Stomach smooth muscle (tissue), 2 donors: ENCODE data around the gene COL27A1.

Source experiments
- H3K27ac ChIP-seq: one replicate; pipeline ENCODE4 v1.7.0; 2013; ENCODE audit warnings: mild to moderate bottlenecking, low read length, inconsistent platforms
- H3K27me3 ChIP-seq, 2 donors: one replicate each; pipeline ENCODE4 v1.7.0; 2013; ENCODE audit warnings: low read length in 2 of 2; ENCODE audit not compliant: insufficient read depth in 2 of 2, control insufficient read depth in 1 of 2
- H3K36me3 ChIP-seq, 2 donors: one replicate each; pipeline ENCODE4 v1.7.0; 2013; ENCODE audit warnings: low read length in 2 of 2; ENCODE audit not compliant: control insufficient read depth in 2 of 2, insufficient read depth in 2 of 2
- H3K4me1 ChIP-seq: one replicate; pipeline ENCODE4 v1.7.0; 2013; ENCODE audit warnings: low read length; ENCODE audit not compliant: control insufficient read depth, insufficient read depth
- H3K4me3 ChIP-seq, 2 donors: one replicate each; pipeline ENCODE4 v1.7.0; 2013; ENCODE audit warnings: low read length in 2 of 2
- H3K9ac ChIP-seq, 2 donors: one replicate each; pipeline ENCODE4 v1.7.0; 2013; ENCODE audit warnings: low read length in 2 of 2, mild to moderate bottlenecking in 1 of 2
- H3K9me3 ChIP-seq, 2 donors: one replicate each; pipeline ENCODE4 v1.7.0; 2013; ENCODE audit warnings: low read length in 2 of 2; ENCODE audit not compliant: control insufficient read depth in 2 of 2
- donor health status: healthy.
- donor health status: Pancreatic carcinoma.

The COL27A1 gene

DNA sequence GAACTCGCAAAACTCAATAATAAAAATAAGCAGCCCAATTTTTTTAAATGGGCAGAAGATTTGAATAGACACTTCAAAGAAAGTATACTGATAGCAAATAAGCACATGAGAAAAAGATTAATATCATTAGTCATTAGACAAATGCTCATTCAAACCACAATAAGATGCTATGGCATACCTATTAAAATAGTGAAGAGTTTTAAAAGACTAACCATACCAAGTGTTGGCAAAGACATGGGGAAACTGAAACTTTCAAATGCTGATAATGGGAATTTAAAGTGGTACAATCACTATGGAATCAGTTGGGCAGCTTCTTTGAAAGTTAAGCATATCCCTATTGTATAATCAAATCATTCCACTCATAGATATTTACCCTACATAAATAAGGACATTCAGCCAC is 141.0 kb downstream of the COL27A1 start:
- H3K27ac ChIP-seq: no peak overlapping the region
- no peak overlapping the region for H3K4me3 ChIP-seq
- H3K36me3 ChIP-seq: peaks cover 11 to 12% of the 10 kb centered on the region in 2 donors
- no peaks in the 10 kb centered on the region for H3K4me1 ChIP-seq
- peaks cover 0 to 7% of the 10 kb centered on the region in 2 donors for H3K9me3 ChIP-seq
- H3K9ac ChIP-seq: no peak overlapping the region
- H3K27me3 ChIP-seq: no peaks in the 10 kb centered on the region

DNA sequence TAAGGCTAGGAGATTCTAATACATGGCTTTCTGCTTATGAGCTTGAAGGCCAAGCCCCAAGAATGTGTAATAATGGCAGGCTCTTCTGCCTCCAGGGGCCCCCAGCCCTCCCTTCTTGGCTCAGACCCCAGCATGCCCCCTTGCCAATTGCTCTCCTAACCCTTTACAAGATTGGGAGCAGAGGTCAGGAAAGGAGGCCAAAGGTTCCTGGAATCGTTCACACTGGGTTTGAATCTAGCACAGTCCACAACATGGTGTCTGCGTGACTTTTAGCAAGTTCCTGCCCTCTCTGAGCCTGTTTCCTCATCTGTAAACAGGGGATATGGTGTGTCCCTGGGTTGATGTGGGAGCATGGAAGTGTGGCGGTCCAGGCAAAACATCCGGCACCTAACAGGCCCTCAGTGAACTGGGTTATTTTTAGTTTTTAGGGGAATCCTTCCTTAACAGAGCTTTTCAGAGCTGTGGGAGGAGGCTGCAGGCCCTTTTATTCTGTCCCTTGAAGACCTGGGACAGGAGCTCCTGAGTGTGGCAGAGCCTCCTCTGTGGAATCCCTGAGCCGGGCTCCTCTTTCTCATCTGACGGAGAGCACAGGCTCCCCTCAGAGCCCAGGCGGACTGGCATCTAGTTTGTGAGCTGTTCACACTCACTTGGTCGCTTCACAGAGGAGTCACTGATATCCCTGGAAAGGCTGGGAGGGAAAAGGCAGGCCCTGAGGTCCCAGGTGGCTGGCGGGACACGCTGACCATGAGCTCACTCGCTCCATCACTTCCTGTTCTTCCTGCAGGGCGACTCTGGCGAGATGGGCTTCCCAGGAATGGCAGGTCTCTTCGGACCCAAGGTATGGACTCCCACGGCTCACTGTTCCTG is 144.2 kb downstream of the COL27A1 start:
- Histone ChIP-seq H3K4me1 (no peaks in the 10 kb centered on the region), H3K36me3 (peaks cover 7 to 12% of the 10 kb centered on the region in 2 donors), H3K4me3 (no peak overlapping the region), H3K9ac (no peak overlapping the region), H3K9me3 (peaks cover 0 to 6% of the 10 kb centered on the region in 2 donors), H3K27ac (no peak overlapping the region), H3K27me3 (no peaks in the 10 kb centered on the region)

DNA sequence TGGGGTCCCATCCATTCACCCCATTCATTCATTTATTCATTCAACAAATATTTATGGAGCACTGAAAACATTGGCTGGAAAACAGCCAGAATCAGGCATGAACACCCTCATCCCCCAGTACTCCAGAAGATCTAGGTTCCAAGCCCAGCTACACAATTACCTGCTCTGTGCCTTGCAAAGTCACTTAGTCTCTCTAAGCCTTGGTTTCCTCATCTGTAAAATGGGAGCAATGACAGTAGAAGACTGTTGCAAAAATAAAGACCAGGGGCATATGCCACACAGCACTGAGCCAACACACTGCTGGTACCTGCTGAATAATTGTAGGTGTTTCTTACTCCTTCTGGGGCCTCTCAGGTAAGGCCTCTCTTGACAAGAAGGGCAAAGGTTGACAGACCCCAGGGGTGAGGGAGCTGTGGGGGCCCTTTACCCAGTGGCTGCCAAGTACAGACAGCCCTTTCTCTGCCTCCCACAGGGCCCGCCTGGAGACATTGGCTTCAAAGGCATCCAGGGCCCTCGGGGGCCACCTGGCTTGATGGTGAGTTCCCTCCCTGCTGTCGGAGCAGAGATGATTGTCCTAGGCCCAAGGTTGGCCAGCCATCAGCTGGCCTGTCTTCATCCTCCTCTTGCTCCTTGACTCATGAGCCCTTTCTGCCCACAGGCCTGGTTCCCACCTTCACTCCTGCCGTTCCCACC is 145.0 kb downstream of the COL27A1 start:
- Histone ChIP-seq H3K27me3 (no peaks in the 10 kb centered on the region), H3K36me3 (peaks cover 3 to 5% of the 10 kb centered on the region in 2 donors), H3K9ac (no peak overlapping the region), H3K4me3 (no peak overlapping the region), H3K9me3 (peaks cover 0 to 3% of the 10 kb centered on the region in 2 donors), H3K27ac (no peak overlapping the region), H3K4me1 (no peaks in the 10 kb centered on the region)

DNA sequence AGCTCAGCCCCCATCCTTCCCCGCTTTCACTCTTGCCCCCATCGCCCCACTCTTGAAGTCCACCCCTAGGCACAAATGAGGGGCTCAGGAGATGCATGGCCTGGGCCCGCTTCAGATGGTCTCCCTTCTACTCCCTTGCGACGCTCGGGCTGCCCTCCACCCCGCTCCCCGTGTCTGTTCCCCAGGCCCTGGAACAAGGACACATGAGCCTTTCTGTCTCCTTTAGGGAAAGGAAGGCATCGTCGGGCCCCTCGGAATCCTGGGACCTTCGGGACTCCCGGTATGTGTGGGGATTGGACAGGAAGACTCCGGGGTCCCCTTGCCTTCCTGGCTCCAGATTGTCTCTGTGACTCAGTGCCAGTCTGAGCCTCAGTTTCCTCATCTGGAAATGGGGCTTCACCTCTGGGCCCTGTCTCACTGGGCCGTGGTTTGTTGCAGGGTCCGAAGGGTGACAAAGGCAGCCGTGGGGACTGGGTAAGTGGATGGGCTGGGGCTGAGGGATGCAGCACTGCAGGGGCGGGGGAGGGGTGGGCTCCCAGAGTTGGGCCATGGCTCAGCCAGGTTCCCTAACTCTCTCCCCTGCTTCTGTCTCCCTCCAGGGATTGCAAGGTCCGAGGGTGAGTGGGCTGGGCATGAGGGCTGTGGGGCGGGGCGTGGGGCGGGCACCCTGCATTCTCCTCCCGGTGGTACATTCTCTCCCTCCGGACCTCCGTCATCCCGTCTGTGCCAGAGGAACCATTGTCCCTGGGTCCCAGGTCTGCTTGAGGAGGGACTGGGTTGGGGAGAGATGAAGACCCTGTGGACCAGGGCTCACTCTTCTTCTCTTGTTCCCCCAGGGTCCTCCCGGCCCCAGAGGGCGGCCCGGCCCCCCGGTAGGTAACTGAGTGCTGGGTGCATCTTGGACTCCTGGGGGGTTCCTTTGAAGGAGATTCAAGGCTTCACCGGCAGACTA is 145.8 kb downstream of the COL27A1 start:
- Histone ChIP-seq H3K9ac (no peak overlapping the region), H3K4me3 (no peak overlapping the region), H3K9me3 (peaks cover 0 to 3% of the 10 kb centered on the region in 2 donors), H3K27me3 (no peaks in the 10 kb centered on the region), H3K4me1 (peaks cover 4% of the 10 kb centered on the region), H3K36me3 (peaks cover 3 to 4% of the 10 kb centered on the region in 2 donors), H3K27ac (no peak overlapping the region)

DNA sequence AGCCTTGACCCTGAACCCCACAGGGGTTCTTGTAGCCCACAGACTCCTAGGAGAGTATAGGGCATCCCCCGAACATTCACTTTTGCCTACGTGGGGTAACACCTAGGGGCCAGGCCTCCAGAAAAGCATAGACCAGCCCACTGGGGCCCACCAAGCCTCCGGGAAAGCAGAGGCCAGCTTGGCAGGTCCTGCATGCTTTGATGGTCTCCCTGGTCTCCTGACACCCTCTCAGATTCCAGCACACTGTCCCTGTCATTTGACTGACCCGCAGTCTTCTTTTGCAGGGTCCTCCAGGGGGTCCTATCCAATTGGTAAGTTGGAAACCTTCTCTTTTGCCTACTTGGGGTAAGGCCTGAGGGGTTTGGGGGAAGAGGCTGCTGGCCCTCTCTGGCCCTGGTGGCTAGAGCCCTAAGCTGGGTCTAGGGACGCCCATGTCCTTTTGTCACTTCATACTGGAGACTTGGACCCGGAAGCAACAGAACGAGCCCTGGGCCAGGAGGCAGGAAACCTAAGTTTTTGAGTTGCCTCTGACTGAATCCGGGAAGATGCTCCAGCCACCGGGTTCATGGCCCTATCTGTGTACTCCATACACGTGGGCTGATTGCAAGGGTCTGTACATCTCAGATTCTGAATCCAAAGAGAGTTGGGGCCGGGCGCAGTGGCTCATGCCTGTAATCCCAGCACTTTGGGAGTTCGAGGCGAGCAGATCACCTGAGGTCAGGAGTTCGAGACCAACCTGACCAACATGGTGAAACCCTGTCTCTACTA is 146.6 kb downstream of the COL27A1 start:
- Histone ChIP-seq H3K4me1 (peaks cover 4% of the 10 kb centered on the region), H3K27me3 (no peaks in the 10 kb centered on the region), H3K4me3 (no peak overlapping the region), H3K27ac (no peak overlapping the region), H3K36me3 (peaks cover 0 to 3% of the 10 kb centered on the region in 2 donors), H3K9me3 (no peaks in the 10 kb centered on the region), H3K9ac (no peak overlapping the region)

DNA sequence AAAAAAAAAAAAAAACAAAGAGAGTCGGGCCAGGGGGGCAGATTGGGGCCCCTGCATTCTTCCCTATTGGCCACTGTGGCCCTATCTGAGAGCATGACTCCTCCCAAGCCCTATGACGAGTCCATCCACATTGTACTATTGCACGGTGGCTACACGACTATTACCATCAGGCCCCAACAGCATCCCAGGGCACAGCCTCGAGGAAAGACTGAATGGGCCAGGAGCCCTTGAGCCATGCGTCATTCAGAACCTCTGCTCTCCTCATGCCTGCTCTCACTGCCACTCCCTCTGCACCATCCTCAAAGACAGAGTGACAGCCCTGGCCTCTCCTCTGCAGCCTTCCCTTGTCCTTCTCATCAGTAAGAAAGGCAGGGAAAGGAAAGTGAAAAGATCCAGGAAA is 147.4 kb downstream of the COL27A1 start:
- Histone ChIP-seq H3K9ac (no peak overlapping the region), H3K27me3 (no peaks in the 10 kb centered on the region), H3K9me3 (no peaks in the 10 kb centered on the region), H3K4me3 (no peak overlapping the region), H3K27ac (no peak overlapping the region), H3K4me1 (peaks cover 4% of the 10 kb centered on the region), H3K36me3 (peaks cover 0 to 3% of the 10 kb centered on the region in 2 donors)

DNA sequence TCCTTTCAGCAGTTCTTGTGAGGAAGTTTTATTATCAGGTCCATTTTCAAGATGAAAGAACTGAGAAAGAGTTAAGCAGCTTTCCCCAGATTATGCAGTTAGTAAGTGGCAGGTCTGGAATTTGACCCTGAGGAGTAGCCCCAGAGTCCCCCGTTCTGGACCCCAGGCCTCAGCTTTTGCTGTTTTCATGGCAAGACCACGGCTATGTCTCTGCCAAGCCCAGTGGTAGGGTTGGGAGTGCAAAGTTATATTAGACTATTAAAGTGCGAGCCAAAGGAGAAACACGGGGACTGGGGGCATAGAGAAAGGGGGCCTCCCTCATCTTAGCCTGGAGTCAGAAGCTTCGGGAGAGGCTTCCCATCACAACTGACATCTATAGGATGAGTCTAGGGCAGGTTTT is 148.2 kb downstream of the COL27A1 start:
- Histone ChIP-seq H3K36me3 (peaks cover 0 to 7% of the 10 kb centered on the region in 2 donors), H3K9ac (no peak overlapping the region), H3K4me1 (peaks cover 4% of the 10 kb centered on the region), H3K9me3 (no peaks in the 10 kb centered on the region), H3K27ac (no peak overlapping the region), H3K4me3 (no peak overlapping the region), H3K27me3 (no peaks in the 10 kb centered on the region)

DNA sequence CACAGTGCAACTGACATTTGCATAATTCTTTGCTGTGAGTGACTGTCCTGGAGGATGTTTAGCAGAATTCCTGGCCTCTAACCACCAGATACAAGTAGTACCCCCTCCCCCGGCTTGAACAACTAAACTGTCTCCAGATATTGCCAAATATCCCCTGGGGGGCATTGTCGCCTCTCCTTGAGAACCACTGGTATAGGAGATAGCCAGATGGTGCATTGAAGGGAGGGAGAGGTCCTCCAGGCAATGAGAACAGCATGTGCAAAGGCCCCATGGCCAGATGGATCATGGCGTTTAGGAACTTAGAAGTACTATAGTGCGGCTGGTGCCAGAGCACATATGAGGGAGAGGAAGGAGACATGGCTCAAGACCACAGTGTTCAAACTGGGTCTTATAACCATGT is 148.6 kb downstream of the COL27A1 start:
- Histone ChIP-seq H3K4me3 (no peak overlapping the region), H3K9me3 (no peaks in the 10 kb centered on the region), H3K27ac (no peak overlapping the region), H3K9ac (no peak overlapping the region), H3K36me3 (peaks cover 0 to 9% of the 10 kb centered on the region in 2 donors), H3K27me3 (no peaks in the 10 kb centered on the region), H3K4me1 (peaks cover 4% of the 10 kb centered on the region)

DNA sequence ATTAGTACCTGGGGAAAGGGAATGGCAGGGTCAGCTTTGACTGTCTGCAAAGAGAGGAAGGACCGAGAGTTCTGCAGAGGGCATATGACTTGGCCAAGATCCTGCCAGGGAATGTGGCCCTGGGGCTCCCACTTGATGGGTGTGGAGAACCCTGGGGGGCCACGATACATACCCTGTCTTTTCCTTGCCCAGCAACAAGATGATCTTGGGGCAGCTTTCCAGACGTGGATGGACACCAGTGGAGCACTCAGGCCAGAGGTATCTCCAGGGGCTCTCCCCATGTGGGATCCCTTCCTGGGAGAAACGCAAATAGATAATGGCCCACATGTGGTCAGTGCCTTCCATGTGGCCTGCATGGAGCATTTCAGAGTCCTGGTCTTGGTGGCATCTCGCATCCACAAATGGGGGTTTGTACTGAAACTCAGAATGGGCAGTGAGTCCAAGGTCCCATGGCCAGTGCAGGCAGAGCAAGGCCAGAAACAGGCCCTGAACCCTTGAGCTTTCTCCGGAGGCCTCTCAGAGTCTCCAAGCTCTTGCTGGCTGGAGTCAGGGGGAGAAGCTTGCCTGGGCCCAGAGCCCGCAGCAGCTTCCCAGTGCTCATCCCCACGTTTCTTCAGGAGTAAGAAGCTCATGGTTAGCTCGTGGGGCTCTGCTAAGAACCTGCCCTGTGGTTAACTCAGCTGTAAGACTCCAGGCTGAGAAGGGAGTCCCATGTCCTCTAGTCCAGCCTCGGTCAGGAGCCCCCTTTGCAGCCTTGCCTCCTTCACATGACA is 149.3 kb downstream of the COL27A1 start:
- Histone ChIP-seq H3K9me3 (no peaks in the 10 kb centered on the region), H3K4me3 (no peak overlapping the region), H3K27ac (no peak overlapping the region), H3K4me1 (peaks cover 4% of the 10 kb centered on the region), H3K36me3 (peaks cover 0 to 9% of the 10 kb centered on the region in 2 donors), H3K9ac (no peak overlapping the region), H3K27me3 (no peaks in the 10 kb centered on the region)
